ENCODE measurements around the gene UGGT2.

- TF ChIP-seq, protein P1, sequence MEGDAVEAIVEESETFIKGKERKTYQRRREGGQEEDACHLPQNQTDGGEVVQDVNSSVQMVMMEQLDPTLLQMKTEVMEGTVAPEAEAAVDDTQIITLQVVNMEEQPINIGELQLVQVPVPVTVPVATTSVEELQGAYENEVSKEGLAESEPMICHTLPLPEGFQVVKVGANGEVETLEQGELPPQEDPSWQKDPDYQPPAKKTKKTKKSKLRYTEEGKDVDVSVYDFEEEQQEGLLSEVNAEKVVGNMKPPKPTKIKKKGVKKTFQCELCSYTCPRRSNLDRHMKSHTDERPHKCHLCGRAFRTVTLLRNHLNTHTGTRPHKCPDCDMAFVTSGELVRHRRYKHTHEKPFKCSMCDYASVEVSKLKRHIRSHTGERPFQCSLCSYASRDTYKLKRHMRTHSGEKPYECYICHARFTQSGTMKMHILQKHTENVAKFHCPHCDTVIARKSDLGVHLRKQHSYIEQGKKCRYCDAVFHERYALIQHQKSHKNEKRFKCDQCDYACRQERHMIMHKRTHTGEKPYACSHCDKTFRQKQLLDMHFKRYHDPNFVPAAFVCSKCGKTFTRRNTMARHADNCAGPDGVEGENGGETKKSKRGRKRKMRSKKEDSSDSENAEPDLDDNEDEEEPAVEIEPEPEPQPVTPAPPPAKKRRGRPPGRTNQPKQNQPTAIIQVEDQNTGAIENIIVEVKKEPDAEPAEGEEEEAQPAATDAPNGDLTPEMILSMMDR (IDR thresholded peaks at IDR 0.05; ENCODE audit: low read depth, low read length): no peak
- no peak for TF ChIP-seq EZH2phosphoT487 (IDR thresholded peaks at IDR 0.05; ENCODE audit: low read depth)
Measured at GRCh38 chr13:95937714-95938320, 115.4 kb downstream of the UGGT2 start.
